DMS 273 treated with DMSO at 0.1 percent for 48 hours (cell line): ENCODE data around the gene CIB4.

ENCODE experiments used
- DNase-seq: peaks from one replicate; lab custom pipeline; 2025; lab: John Stamatoyannopoulos, UW

The CIB4 gene

GRCh38 chr2:26640781-26641564 is at the start of gene CIB4:
Gene CIB4, minus strand, starts transcription at chr2:26641366. Its CDS starts 52 bp downstream, at chr2:26641314.
- DNase-seq, result no peak

GRCh38 chr2:26687801-26688200 is 46.6 kb upstream of the CIB4 start:
- DNase-seq, result no peak

- no peak for DNase-seq
Measured at GRCh38 chr2:26687328-26687727, 46.2 kb upstream of the CIB4 start.

- no peak for DNase-seq
Measured at GRCh38 chr2:26685989-26686839, 45.0 kb upstream of the CIB4 start.

DNA sequence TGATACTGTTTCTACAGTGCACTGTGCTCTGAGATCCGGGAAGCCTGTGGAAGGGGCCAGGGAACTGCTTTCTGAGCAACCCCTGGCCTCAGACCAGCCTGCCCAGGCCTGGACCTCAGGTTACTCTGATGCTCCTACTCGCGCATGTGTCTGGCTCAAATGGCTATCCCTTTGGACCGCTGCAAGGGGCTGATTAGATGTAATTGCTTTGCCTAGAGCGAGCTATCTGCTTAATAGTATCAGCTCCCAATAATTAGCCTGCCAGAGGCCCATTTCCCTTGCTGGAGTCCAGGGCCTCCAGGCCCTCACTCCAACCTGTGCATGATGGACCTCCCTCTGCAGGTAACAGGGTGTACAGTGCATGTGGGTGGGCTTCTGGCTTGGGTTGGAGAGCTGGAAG is 44.2 kb upstream of the CIB4 start:
- no peak for DNase-seq

- DNase-seq, result no peak
Measured at GRCh38 chr2:26683583-26683982, 42.4 kb upstream of the CIB4 start.

DNA sequence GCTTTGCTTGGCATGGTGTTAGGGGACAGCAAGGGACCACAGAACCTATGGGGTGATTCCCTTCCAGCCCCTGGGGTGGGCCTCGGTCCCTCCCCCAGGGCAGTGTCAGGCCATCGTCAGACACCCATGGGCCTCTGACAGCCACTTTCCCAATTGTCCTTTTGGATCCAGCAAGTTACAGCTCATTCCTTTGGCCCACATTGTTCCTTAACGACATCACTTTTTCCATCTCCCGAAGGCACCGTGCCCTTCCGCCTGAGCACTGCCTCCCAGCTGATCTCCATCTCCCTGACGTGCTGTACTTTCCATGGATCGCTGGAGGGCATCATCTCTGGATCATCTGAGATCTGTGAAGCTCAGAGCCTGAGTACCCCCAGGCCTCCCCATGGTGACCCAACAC is 41.0 kb upstream of the CIB4 start:
- no peak for DNase-seq

DNA sequence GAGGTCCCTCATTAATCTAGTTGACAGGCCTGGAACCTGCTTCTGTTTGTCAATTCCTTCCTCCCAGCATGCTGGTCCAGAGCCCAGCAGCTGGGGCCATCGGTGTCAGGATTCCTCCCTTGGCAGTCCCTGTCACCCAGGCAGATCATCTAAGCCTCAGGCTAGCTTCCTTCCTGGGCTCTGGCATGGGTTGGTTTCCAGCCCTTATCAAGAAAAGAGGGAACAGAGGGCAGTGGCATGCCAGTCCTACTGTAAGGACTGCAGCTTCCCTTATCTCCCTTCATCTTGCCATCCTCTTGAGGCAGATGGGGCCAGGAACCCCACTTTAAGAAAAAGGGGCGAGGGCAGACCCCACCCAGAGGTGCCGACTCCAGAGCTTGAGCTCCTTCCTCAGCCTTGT is 40.5 kb upstream of the CIB4 start:
- DNase-seq, result no peak

DNA sequence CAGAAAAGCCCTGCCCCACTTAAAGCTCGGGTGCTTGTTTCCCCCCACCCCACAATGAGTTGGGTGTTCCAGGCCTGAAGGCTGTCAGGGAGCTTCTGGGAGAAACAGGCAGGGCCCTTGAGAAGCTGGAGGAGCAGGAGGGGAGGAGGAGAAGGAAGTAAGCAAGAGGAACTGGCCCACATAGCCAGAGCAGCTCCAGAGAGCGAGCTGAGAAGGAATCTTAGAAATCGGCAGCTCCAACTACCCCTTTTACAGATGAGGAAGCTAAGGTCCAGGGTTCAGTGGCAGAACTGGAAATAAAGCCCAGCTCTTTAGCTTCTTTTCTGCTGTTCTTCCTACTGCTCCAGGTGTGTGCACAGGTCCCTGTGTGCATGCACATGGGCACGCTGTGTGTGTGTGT is 38.7 kb upstream of the CIB4 start:
- DNase-seq, result no peak

DNA sequence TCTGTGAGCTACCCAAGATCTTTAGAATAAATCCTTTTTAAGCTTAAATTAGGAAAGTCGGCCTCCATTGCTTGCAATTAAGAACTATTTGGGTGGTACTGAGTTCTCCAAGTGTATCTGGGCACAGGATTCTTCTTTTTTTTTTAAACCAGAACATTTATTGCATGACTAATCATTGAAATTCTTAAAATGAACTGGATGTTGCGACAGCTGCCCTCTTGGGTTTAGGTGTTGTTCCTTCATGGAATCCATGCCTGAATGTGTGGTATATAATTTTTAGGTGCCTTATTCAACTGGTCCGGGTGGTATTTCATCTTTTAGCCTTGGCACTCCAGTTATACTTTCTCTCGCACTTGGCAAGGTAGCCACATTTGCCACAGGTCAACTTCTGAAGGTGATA is 36.9 kb upstream of the CIB4 start:
- no peak for DNase-seq

DNA sequence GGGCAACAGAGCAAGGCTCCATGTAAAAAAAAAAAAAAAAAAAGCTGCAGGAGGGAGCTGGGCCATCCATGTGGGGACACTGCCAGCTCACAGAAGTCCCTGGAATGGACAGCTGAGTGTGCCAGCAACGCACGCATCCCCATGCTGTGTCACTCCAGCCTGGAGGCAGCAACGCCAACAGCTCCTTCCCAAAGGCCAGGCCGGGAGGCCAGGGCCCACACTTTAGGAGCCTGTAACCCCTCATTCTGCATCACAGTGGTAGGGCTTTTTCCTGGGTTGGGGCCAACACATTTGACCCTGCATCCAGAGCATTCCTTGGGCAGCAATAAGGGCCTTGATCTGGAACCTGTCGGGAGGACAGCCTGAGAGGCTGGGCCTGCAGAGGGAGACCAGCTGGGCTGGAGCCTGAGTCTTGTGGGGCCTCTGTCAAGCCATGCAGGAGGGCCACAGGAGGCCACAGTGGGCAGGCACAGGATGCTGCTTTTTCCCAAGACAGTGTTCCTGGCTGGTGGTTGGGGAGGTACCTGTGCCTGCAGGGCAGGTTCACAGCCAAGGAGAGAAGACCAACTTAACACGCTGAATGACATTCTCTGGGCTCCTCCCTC is 34.6 kb upstream of the CIB4 start:
- no peak for DNase-seq

DNA sequence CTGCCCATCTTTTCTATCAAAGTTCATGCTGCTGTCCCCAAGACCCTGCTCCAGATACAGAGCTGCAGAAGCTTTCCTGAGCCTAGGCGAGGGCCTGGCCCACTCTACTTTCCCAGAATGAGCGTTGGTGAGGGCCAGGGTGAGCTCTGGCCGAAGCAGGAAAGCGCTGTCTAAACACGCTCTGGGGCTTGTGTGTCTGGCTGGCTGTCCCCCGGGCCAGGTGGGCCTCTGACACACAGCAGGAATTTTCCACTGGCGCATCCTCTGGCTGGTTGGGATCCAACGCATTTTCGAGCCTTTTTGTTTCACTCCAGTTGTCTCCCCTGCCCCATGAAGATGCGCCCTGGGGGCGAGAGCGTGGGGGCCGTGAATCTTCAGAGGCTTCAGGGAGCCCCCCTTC is 33.6 kb upstream of the CIB4 start:
- no peak for DNase-seq

- no peak for DNase-seq
Measured at GRCh38 chr2:26674002-26674751, 33.0 kb upstream of the CIB4 start.

- DNase-seq, result no peak
Measured at GRCh38 chr2:26672818-26673393, 31.7 kb upstream of the CIB4 start.

DNA sequence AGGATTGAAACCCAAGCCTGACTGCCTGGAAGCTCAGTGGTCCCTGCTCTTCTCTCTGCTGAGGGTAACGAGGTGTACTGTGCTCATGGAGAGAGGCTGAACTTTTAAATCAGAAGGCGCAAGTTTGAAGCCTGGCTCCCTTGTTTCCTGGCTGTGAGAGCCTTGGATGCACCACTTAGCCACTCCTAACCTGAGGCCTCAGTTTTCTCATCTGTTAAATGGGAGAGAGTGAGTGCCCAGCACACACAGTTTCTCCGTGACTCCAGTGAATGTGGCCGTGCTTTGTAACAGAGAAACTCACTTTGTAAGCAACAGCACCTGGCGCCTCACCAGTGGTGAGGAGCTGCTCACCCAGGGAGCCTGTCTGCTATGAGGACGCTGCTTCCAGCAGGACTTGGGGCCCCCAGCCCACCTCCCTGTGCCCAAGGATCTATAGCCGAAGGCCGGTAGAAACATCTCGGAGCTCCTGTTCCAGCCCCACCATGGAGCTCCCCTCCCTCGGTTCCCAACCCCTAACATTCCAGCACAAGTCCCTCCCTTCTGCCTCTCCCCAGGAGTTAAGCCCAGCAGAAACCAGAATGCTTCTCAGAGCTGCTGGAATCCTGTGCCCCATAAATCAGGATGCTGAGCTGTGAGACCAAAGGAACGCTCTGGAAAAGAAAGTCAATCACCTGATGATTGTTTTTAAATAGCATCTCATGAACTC is 31.1 kb upstream of the CIB4 start:
- DNase-seq, result no peak

DNA sequence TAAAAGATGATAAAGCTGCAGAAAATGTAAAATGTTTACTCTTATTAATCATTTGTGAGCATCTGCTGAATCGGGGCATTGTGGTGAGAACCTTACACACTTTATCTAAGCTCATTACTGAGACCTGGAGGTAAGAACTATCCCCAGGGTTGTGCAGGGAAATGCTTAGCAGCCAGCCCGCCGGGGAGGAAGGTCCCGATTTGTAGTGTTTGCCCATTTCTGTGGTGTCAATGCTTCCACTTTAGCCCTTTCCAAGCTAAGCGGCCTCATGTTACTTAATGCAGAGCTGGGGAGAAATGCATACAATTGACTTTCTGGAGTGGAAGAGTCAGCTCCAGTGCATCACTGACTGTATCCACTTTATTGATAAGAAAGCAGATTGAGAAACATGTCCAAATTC is 30.5 kb upstream of the CIB4 start:
- no peak for DNase-seq

GRCh38 chr2:26670931-26671460 is 29.8 kb upstream of the CIB4 start:
- no peak for DNase-seq

DNA sequence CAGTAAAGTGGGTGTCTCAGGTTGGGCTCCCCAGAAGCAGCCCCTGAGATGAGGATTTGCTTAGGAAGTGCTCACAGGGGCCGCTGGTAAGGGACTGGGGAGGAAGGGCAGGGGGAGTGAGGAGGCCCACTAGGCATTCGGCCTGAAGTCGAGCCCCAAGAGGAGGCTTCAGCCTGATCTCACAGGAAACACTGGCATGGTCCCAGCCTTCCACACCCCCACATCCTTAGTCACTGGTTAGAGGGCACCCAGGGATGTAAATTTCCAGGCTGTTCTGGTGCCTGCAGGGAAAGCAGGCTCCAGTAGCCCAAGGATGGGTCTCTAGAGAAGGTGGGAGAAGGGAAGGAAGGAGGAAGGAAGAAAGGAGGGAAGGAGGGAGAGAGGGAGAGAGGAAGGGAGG is 29.0 kb upstream of the CIB4 start:
- no peak for DNase-seq

DNA sequence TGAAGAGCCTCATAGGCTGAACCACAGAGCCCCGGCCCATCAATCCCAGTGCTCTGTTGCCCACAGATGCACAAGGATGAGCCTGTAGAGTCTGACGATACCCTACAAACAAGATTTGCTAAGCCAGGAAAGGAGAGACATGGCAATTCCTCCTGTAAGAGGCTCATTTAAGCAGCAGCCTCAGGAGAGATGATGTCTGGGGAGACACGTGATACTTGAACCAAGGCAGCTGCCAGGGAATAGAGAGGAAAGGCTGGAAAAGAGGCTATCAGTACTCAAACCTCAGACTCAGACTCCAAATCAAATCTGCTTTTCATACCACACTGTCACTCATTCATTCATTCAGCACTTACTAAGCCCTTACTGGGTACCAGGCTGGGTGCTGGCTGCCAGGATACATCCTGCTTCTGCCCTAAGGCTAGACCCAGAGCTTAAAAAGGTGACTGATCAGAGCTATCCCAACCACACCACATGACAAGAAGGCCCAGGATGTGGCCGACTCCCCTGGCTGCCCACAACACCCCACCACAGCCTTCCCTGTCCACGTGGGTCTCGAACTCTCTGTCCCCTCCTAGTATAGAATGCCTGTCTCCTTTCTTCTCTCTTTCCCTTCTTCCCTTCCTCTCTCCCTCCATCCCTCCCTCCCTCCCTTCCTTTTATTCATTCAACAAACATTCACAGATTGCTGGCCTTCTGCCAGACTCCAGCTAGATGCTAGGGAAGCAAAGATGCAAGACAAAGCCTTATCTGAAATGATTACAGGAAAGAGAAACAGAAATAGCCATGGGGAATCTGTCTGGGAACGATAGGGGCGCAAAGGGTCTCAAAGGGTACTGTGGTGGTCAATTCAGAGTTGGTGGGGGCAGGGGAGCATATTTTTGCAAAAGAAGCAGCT is 27.9 kb upstream of the CIB4 start:
- DNase-seq, result no peak

GRCh38 chr2:26668041-26668440 is 26.9 kb upstream of the CIB4 start:
- DNase-seq, result no peak
